Gastrocnemius medialis (tissue), 4 donors: ENCODE results near the gene DPYSL5.

Source experiments
- POLR2A ChIP-seq, 2 donors: fragments of 450-650 bp; IDR thresholded peaks; one replicate each; pipeline ENCODE4 v1.6.1; 2017; ENCODE audit warnings: antibody characterized with exemption in 2 of 2, mild to moderate bottlenecking in 2 of 2, moderate library complexity in 2 of 2
- TF ChIP-seq, protein P1 (sequence below), 5 experiments: fragments of 450-650 bp in 3 of 5; fragments of 200-600 bp in 2 of 5; sonication (generic) in 2 of 5; IDR thresholded peaks in 4 of 5; conservative IDR thresholded peaks in 1 of 5; 1 replicate in 4 of 5; 2 replicates in 1 of 5; pipeline ENCODE4 v1.5.1; 2016 to 2019; ENCODE audit warnings: antibody characterized with exemption in 5 of 5, mild to moderate bottlenecking in 3 of 5, moderate library complexity in 3 of 5

DNA sequence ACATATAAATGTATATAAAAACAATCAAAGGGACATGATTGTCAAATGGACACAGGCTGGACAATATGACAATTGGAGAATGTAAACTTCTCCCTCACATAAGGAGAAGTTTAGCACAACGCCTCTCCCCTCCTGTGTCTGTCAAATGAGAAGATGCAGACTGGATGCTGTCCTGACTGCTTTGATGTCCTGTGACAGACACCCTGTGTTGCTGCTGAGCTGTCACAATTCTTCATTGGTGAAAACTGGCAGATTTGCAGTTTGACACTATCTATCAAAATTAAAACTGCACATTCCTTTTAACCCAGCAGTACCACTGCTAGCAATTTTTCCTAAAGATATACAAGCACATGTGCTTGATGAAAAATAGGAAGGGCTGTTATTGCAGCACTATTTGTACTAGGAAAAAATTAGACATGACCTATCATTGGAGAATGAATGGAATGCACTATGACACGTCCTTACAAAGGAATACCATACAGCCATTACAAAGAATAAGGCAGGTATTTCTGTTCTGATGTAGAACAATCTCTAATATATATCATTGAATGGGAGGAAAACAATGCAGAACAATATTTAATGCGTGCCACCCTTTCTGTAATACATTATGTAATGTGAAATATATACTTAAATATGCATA, 12.4 kb downstream of the DPYSL5 start:
- TF ChIP-seq, protein P1, sequence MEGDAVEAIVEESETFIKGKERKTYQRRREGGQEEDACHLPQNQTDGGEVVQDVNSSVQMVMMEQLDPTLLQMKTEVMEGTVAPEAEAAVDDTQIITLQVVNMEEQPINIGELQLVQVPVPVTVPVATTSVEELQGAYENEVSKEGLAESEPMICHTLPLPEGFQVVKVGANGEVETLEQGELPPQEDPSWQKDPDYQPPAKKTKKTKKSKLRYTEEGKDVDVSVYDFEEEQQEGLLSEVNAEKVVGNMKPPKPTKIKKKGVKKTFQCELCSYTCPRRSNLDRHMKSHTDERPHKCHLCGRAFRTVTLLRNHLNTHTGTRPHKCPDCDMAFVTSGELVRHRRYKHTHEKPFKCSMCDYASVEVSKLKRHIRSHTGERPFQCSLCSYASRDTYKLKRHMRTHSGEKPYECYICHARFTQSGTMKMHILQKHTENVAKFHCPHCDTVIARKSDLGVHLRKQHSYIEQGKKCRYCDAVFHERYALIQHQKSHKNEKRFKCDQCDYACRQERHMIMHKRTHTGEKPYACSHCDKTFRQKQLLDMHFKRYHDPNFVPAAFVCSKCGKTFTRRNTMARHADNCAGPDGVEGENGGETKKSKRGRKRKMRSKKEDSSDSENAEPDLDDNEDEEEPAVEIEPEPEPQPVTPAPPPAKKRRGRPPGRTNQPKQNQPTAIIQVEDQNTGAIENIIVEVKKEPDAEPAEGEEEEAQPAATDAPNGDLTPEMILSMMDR (IDR thresholded peaks at IDR 0.05 in 4 of 5, conservative IDR thresholded peaks at IDR 0.05 in 1 of 5): no peak
- TF ChIP-seq POLR2A (IDR thresholded peaks at IDR 0.05): no peak
